GM19397 (cell line): Measurements from ENCODE around the gene NAPB.
A peak's percentile ranks its signal among the peaks of the same experiment; 100 is the strongest.

Source experiments
- ATAC-seq: cut with Tn5 transposase; IDR thresholded peaks from one replicate; pipeline ENCODE4 v1.9.1; 2021; ENCODE audit warnings: mild to moderate bottlenecking, moderate library complexity; ENCODE audit not compliant: unreplicated experiment

Gene NAPB

GRCh38 chr20:23369072-23369823 lies 52.0 kb downstream of the NAPB start:
- ATAC-seq: no peak

- ATAC-seq: no peak
Observed at GRCh38 chr20:23368316-23369071, 52.8 kb downstream of the NAPB start.

GRCh38 chr20:23367770-23368169 lies 53.5 kb downstream of the NAPB start:
- ATAC-seq: no peak

GRCh38 chr20:23366384-23366783 lies 54.9 kb downstream of the NAPB start:
- ATAC-seq: no peak

- no peak for ATAC-seq
Observed at GRCh38 chr20:23365390-23366165, 55.7 kb downstream of the NAPB start.

- ATAC-seq: no peak
Observed at GRCh38 chr20:23363257-23363649, 58.0 kb downstream of the NAPB start.

GRCh38 chr20:23362392-23363256 lies 58.7 kb downstream of the NAPB start:
- peak; percentile 3 for ATAC-seq

GRCh38 chr20:23361476-23362391 lies 59.6 kb downstream of the NAPB start, which contains the start of gene GZF1:
Gene GZF1, plus strand, starts transcription at chr20:23362182. Its CDS starts 2,202 bp downstream, at chr20:23364384.
- ATAC-seq: peak; percentile 78

GRCh38 chr20:23361119-23361475 lies 60.2 kb downstream of the NAPB start:
- ATAC-seq: no peak

- no peak for ATAC-seq
Observed at GRCh38 chr20:23360531-23360930, 60.8 kb downstream of the NAPB start.

- ATAC-seq: no peak
Observed at GRCh38 chr20:23358923-23359593, 62.2 kb downstream of the NAPB start.

GRCh38 chr20:23358563-23358906 lies 62.8 kb downstream of the NAPB start:
- ATAC-seq: no peak

- ATAC-seq: peak; percentile 68
Observed at GRCh38 chr20:23357767-23358562, 63.3 kb downstream of the NAPB start.

GRCh38 chr20:23356203-23356602 lies 65.1 kb downstream of the NAPB start:
- no peak for ATAC-seq

GRCh38 chr20:23350904-23351838 lies 70.1 kb downstream of the NAPB start:
- peak; percentile 33 for ATAC-seq

- peak; percentile 88 for ATAC-seq
Observed at GRCh38 chr20:23350196-23350903, 70.9 kb downstream of the NAPB start, which contains the start of gene NXT1. Gene NXT1, plus strand, starts transcription at chr20:23350791. Its CDS starts 3,251 bp downstream, at chr20:23354042.
